NCI-H128 (cell line): Measurements from ENCODE around the gene MC1R.
"Not testable (repeated sequence)": the region's sequence is repeated elsewhere in the genome, so short reads cannot be mapped to it uniquely, and the experiment has no call there.

Experiments used
- DNase-seq: peaks from one replicate; lab custom pipeline; 2025; ENCODE audit not compliant: unreplicated experiment; lab: John Stamatoyannopoulos, UW

The MC1R gene

GRCh38 chr16:89958068-89958467, 39.4 kb downstream of the MC1R start:
- no peak for DNase-seq

DNA sequence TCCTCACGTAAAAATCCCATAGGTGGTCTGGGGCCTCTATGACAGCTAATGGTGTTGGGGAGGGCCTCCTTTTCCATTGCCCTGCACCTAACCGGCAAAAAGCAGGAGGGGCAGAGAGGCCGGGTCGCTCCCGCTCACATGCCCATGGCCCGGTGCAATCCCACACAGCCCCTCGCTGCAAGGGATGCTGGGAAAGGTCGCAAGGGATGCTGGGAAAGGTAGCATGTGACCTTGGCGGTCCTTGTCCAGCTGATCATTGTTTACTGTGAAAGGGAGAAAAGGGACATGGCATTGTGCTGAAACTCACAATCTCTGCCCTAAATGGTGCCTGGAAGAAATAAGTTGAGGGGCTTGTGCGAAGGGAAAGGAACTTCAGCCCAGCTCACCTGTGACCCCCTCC, 39.9 kb downstream of the MC1R start:
- no peak for DNase-seq

DNA sequence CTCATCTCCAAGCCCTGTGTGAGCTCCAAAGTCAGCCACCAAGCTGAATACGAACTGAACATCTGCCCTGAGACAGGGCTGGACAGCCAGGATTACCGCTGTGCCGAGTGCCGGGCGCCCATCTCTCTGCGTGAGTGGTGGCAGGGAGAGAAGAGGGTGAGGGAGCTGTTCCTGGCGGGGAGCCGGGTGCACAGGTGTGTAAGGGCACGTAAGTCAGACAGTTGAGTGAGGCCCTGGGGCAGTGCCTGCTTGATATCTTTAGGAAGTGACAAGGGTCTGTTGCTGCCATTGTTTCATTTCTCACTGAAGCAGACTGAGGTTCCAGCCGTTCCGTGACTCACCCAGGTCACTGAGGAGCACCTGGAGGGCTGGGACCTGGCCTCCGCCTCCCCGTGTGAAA, 42.3 kb downstream of the MC1R start:
- DNase-seq: no peak

- DNase-seq: no peak
These were observed 43.3 kb downstream of the MC1R start for GRCh38 chr16:89961920-89962319.

GRCh38 chr16:89962754-89963498, 44.3 kb downstream of the MC1R start:
- no peak for DNase-seq

DNA sequence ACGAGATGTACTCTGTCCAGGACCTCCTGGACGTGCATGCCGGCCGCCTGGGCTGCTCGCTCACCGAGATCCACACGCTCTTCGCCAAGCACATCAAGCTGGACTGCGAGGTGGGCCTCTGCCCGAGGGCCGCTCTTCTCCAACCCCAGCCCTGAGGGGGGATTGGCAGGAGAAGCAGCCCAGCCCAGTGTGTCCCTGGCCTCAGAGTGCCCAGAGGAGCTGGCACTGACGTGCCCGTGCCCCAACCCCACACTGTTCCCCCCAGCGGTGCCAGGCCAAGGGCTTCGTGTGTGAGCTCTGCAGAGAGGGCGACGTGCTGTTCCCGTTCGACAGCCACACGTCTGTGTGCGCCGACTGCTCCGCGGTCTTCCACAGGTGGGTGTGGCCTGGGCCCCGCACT, 45.5 kb downstream of the MC1R start:
- DNase-seq: no peak

DNA sequence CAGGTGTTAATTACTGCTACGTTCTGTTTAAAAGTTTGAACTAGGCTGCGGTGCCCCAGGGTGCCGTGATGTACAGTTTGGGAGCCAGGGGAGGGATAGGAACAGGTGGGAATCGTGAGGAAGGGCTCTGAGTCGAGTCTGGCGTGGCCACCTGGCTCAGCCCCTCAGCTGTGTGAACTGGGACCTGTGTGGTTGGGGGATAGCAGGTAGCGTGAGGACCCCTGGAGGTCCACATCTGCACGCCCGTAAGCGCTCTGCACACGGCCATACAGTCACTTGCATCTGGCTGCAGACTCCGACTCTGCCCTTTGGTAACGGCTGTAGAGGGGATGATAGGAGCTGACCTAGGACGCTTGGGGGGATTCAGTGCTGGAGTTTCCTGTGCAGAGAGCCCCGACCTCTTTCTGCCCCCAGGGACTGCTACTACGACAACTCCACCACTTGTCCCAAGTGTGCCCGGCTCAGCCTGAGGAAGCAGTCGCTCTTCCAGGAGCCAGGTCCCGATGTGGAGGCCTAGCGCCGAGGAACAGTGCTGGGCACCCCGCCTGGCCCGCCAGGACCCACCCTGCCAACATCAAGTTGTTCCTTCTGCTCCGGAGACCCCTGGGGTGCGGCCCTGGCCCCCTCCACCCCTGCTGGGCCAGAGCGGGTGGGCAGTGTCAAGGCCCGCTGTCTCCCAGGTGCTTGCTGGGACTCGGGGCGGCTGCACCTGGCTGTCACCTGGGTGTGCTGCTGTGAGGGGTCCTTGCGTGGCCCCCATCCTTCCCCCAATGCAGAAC, 47.0 kb downstream of the MC1R start:
- DNase-seq: no peak

DNA sequence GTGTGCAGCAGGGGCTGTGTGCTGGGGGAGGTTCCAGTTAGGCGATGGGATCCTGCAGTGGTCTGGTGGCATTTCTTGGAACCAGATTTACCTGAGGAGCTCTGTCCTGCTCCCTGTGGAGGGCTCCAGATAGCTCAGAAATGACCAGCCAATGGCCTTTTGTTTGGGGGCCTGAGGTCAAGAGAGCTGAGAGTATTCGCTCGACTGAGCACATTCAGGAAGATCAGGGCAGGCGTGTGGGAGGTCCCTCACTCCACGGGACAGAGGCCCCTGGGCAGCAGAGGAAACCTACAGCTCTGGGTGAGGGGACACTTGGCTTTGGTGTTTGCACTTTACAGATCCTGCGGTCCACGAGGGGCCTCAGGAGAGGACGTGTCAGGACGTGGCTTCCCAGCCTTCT, 48.1 kb downstream of the MC1R start:
- no peak for DNase-seq

GRCh38 chr16:89967436-89967835, 48.8 kb downstream of the MC1R start:
- not testable (repeated sequence) for DNase-seq

DNA sequence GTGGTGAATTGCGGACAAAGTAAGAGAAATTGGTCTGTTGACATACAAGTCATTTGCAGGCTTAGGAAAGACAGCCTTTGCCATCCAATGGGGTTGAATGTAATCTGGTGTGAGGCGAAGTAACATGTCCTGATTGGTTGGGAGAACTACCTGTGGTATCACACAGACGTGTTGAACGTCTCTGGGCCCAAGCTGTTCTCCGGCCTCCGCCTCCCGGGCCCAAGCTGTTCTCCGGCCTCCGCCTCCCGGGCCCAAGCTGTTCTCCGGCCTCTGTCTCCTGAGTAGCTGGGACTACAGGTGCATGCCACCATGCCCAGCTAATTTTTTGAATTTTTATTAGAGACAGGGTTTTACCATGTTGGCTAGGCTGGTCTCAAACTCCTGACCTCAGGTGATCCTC, 49.4 kb downstream of the MC1R start:
- not testable (repeated sequence) for DNase-seq

DNA sequence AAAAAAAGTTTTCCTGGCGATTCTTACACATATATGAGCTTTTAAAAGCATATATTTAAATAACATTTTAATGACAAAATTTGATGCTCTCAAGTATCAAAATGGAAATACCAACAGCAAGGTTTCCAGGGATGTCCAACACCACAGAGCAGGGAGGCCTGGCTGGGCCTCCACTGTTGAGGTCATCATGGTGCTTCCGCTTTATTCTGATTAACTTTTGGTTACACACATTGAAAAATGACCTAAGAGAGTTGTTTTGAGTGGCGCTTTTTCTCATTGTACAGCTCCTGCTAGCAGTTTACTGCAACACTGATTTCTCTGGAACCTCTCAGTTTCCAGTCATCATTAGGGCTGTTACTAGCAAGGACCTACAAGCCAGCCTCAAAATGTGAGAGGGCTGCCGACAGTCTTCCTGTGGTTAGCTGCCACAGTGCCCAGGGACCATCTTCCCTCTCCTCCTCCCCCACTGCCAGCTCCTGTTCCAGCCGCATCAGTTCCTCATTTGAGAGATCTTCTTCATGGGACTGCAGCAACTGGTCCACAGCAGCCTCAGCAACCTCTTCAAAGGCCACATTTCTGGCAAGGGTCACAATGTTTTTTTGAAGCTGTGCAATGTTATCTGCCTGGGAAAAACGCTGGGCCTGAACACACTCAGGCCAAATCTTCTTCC, 51.2 kb downstream of the MC1R start:
- DNase-seq: no peak
